Measurements from ENCODE around the gene SURF2. TPM values are rescaled to one million over a fixed set of nuclear protein-coding genes. Genes with fewer than 3 reads are reported as not detected.
"Not testable (repeated sequence)": the region's sequence is repeated elsewhere in the genome, so short reads cannot be mapped to it uniquely, and the experiment has no call there.

The SURF2 gene
- total RNA-seq, 5 donors from 2014 or later (not counting 1 experiment from before 2014, with no cell fraction given), result 17.0 to 25.3 (median 24.9) TPM

DNA sequence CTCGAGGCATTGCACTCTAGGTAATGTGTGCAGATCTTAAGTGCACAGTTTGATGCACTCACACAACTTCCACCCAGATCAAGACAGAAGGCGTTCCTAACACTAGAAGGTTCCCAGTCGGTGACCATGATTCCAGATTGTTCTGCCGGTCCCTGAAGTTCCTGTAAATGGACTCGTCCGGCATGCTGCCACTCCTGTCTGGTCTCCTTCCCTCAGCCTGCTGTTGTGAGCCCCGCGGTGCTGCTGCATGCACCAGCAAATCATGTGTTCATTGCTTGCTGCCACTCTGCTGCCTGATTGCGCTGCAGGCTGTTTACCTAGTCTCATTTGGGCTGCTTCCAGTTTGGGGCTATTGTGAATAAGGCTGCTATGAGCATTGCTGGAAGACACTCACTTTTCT is 31.3 kb downstream of the SURF2 start:
- no peaks in the 10 kb centered on the region for H3K9me3 ChIP-seq
- no peak overlapping the region for H3K4me3 ChIP-seq (ENCODE audit: control insufficient read depth in 1 of 2, extremely low read depth in 1 of 2, low read length in 1 of 2)
- no peaks in the 10 kb centered on the region for H3K36me3 ChIP-seq (ENCODE audit: control insufficient read depth in 2 of 2, extremely low read depth in 1 of 2, insufficient read depth in 1 of 2, low read length in 1 of 2)
- H3K4me1 ChIP-seq (ENCODE audit: control insufficient read depth in 1 of 2, extremely low read depth in 1 of 2, insufficient read depth in 2 of 2, low read length in 2 of 2), result no peaks in the 10 kb centered on the region
- 86% methylated on average over 8 of the region's 9 CpGs for WGBS (ENCODE audit: insufficient coverage)
- peaks cover 0 to 26% of the 10 kb centered on the region in 2 experiments for H3K27me3 ChIP-seq (replicated peaks in 1 of 2; ENCODE audit: control insufficient read depth in 2 of 2, extremely low read depth in 1 of 2, insufficient read depth in 2 of 2, low read length in 1 of 2)
- Mint-ChIP-seq H3K4me3 (no peak overlapping the region), H3K27ac (no peak overlapping the region), H3K9me3 (no peaks in the 10 kb centered on the region), H3K36me3 (no peaks in the 10 kb centered on the region), H3K27me3 (peaks cover 0 to 14% of the 10 kb centered on the region in 2 donors), H3K4me1 (no peaks in the 10 kb centered on the region)
- ChIA-PET CTCF (no interaction called here), POLR2A (no interaction called here)
- no peak overlapping the region for H3K27ac ChIP-seq (ENCODE audit: low read length)
- no peak for DNase-seq
- ATAC-seq (replicated peaks in 1 of 4), result no peak

DNA sequence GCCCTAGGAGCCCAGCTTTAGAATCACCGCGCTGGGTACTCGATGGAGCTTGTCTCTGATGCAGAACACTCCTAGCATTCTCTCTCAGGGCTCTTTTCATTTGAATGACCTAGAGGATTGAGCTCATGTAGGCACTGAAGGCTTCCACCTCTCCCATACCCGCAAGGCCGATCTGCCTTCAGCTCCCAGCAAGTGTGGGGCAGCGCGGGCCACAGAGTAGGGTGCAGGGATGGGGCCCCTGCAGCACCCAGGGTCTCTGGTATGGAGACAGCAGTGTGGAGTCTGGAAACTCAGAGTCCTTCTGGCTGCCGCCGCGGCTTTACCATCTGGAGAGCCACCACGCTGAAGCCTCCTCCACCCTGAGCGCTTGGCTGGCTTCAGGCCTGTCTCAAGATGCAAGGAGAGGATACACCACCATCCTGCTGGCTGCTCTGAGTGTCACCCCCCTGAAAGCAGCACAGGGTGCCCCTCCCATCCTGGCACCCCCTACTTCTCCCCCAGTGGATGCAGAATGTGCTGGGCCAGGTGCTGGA is 32.7 kb downstream of the SURF2 start:
- H3K27me3 ChIP-seq (replicated peaks in 1 of 2; ENCODE audit: control insufficient read depth in 2 of 2, extremely low read depth in 1 of 2, insufficient read depth in 2 of 2, low read length in 1 of 2), result peaks cover 0 to 35% of the 10 kb centered on the region in 2 experiments
- H3K4me3 Mint-ChIP-seq, result no peak overlapping the region
- no peak overlapping the region for H3K27ac Mint-ChIP-seq
- POLR2A ChIA-PET, result no interaction called here
- H3K9me3 Mint-ChIP-seq, result no peaks in the 10 kb centered on the region
- no peaks in the 10 kb centered on the region for H3K36me3 ChIP-seq (ENCODE audit: control insufficient read depth in 2 of 2, extremely low read depth in 1 of 2, insufficient read depth in 1 of 2, low read length in 1 of 2)
- DNase-seq (no peak), ATAC-seq (replicated peaks in 1 of 4) (no peak)
- no peaks in the 10 kb centered on the region for H3K9me3 ChIP-seq
- no peaks in the 10 kb centered on the region for H3K4me1 ChIP-seq (ENCODE audit: control insufficient read depth in 1 of 2, extremely low read depth in 1 of 2, insufficient read depth in 2 of 2, low read length in 2 of 2)
- H3K27ac ChIP-seq (ENCODE audit: low read length), result no peak overlapping the region
- 86% methylated on average over 5 of the region's 12 CpGs for WGBS (ENCODE audit: insufficient coverage)
- H3K27me3 Mint-ChIP-seq, result peaks cover 0 to 14% of the 10 kb centered on the region in 2 donors
- CTCF ChIA-PET, result interaction anchor here in 1 of 2 donors (0.5 kb wide), 1 partner anchor 363 kb away, joined by 3 read pairs; no protein-coding TSS in a partner anchor
- no peaks in the 10 kb centered on the region for H3K4me1 Mint-ChIP-seq
- H3K36me3 Mint-ChIP-seq, result no peaks in the 10 kb centered on the region
- H3K4me3 ChIP-seq (ENCODE audit: control insufficient read depth in 1 of 2, extremely low read depth in 1 of 2, low read length in 1 of 2), result no peak overlapping the region

DNA sequence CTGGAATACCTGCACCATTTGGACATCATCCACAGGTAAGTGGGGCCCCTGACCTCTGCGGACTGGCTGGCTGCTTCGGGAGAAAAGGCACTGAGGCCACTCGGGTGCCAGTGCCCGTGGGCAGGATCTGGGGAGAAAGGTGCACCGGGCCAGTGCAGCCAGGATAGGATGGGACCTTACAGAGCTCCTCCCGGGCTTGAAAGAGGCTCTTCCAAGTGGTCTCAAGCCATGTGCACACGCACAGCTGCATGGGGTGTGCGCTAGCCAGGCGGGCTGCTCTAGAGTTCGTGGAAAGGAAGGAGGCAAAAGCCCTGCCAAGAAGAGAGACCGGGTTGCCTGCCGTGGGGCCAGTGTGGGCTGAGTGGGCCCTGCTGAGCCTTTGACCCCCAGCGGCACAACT is 33.2 kb downstream of the SURF2 start:
- Histone ChIP-seq H3K9me3 (no peaks in the 10 kb centered on the region), H3K36me3 (ENCODE audit: control insufficient read depth in 2 of 2, extremely low read depth in 1 of 2, insufficient read depth in 1 of 2, low read length in 1 of 2) (no peaks in the 10 kb centered on the region), H3K27me3 (replicated peaks in 1 of 2; ENCODE audit: control insufficient read depth in 2 of 2, extremely low read depth in 1 of 2, insufficient read depth in 2 of 2, low read length in 1 of 2) (peaks cover 0 to 40% of the 10 kb centered on the region in 2 experiments), H3K4me3 (ENCODE audit: control insufficient read depth in 1 of 2, extremely low read depth in 1 of 2, low read length in 1 of 2) (no peak overlapping the region), H3K27ac (ENCODE audit: low read length) (no peak overlapping the region), H3K4me1 (ENCODE audit: control insufficient read depth in 1 of 2, extremely low read depth in 1 of 2, insufficient read depth in 2 of 2, low read length in 2 of 2) (no peaks in the 10 kb centered on the region)
- H3K4me1 Mint-ChIP-seq, result no peaks in the 10 kb centered on the region
- H3K36me3 Mint-ChIP-seq, result no peaks in the 10 kb centered on the region
- CTCF ChIA-PET, result no interaction called here
- peaks cover 0 to 14% of the 10 kb centered on the region in 2 donors for H3K27me3 Mint-ChIP-seq
- no peaks in the 10 kb centered on the region for H3K9me3 Mint-ChIP-seq
- WGBS (ENCODE audit: insufficient coverage), result 81% methylated on average over 10 of the region's 13 CpGs
- DNase-seq (no peak), ATAC-seq (replicated peaks in 1 of 4) (no peak)
- H3K4me3 Mint-ChIP-seq, result no peak overlapping the region
- POLR2A ChIA-PET, result no interaction called here
- no peak overlapping the region for H3K27ac Mint-ChIP-seq

DNA sequence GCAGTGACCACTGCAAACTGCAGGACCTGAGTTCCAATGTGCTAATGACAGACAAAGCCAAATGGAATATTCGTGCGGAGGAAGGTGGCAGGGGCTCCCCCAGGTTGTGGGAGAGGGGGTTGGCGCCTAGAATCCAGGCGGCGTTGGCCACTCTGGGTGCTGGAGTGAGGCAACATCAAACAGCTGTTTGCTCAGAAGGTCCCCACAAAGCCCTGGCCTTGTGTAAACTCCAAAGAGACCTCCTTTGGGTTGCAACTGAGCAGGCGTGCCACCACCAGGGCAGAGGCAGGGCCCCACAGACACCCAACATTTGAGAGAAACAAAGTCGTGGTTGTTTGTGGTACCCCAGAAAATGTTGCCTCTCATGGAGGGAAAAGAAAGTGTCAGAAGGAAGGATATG is 34.4 kb downstream of the SURF2 start:
- POLR2A ChIA-PET, result no interaction called here
- no peak overlapping the region for H3K27ac ChIP-seq (ENCODE audit: low read length)
- H3K4me1 Mint-ChIP-seq, result no peaks in the 10 kb centered on the region
- no peak overlapping the region for H3K4me3 Mint-ChIP-seq
- H3K4me3 ChIP-seq (ENCODE audit: control insufficient read depth in 1 of 2, extremely low read depth in 1 of 2, low read length in 1 of 2), result no peak overlapping the region
- peaks cover 0 to 42% of the 10 kb centered on the region in 2 experiments for H3K27me3 ChIP-seq (replicated peaks in 1 of 2; ENCODE audit: control insufficient read depth in 2 of 2, extremely low read depth in 1 of 2, insufficient read depth in 2 of 2, low read length in 1 of 2)
- peaks cover 0 to 14% of the 10 kb centered on the region in 2 donors for H3K27me3 Mint-ChIP-seq
- no peaks in the 10 kb centered on the region for H3K4me1 ChIP-seq (ENCODE audit: control insufficient read depth in 1 of 2, extremely low read depth in 1 of 2, insufficient read depth in 2 of 2, low read length in 2 of 2)
- no peaks in the 10 kb centered on the region for H3K9me3 ChIP-seq
- no peak for ATAC-seq (replicated peaks in 1 of 4)
- no peak for DNase-seq
- WGBS (ENCODE audit: insufficient coverage), result 90% methylated on average over 6 of the region's 7 CpGs
- H3K36me3 ChIP-seq (ENCODE audit: control insufficient read depth in 2 of 2, extremely low read depth in 1 of 2, insufficient read depth in 1 of 2, low read length in 1 of 2), result no peaks in the 10 kb centered on the region
- CTCF ChIA-PET, result no interaction called here
- no peak overlapping the region for H3K27ac Mint-ChIP-seq
- H3K36me3 Mint-ChIP-seq, result no peaks in the 10 kb centered on the region
- H3K9me3 Mint-ChIP-seq, result no peaks in the 10 kb centered on the region

DNA sequence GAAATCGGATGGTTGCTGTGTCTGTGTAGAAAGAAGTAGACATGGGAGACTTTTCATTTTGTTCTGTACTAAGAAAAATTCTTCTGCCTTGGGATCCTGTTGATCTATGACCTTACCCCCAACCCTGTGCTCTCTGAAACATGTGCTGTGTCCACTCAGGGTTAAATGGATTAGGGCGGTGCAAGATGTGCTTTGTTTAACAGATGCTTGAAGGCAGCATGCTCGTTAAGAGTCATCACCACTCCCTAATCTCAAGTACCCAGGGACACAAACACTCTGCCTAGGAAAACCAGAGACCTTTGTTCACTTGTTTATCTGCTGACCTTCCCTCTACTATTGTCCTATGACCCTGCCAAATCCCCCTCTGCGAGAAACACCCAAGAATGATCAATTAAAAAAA is 35.1 kb downstream of the SURF2 start:
- peaks cover 0 to 42% of the 10 kb centered on the region in 2 experiments for H3K27me3 ChIP-seq (replicated peaks in 1 of 2; ENCODE audit: control insufficient read depth in 2 of 2, extremely low read depth in 1 of 2, insufficient read depth in 2 of 2, low read length in 1 of 2)
- H3K9me3 Mint-ChIP-seq; POLR2A ChIA-PET; H3K4me3 ChIP-seq (ENCODE audit: control insufficient read depth in 1 of 2, extremely low read depth in 1 of 2, low read length in 1 of 2); H3K27ac ChIP-seq (ENCODE audit: low read length); CTCF ChIA-PET; H3K9me3 ChIP-seq; H3K4me1 ChIP-seq (ENCODE audit: control insufficient read depth in 1 of 2, extremely low read depth in 1 of 2, insufficient read depth in 2 of 2, low read length in 2 of 2); H3K4me3 Mint-ChIP-seq; H3K27ac Mint-ChIP-seq; H3K36me3 Mint-ChIP-seq; DNase-seq; H3K4me1 Mint-ChIP-seq; ATAC-seq (replicated peaks in 1 of 4); H3K36me3 ChIP-seq (ENCODE audit: control insufficient read depth in 2 of 2, extremely low read depth in 1 of 2, insufficient read depth in 1 of 2, low read length in 1 of 2): not testable (repeated sequence)
- no CpG with 5 or more reads among the region's 4 CpGs for WGBS (ENCODE audit: insufficient coverage)
- peaks cover 0 to 14% of the 10 kb centered on the region in 2 donors for H3K27me3 Mint-ChIP-seq

DNA sequence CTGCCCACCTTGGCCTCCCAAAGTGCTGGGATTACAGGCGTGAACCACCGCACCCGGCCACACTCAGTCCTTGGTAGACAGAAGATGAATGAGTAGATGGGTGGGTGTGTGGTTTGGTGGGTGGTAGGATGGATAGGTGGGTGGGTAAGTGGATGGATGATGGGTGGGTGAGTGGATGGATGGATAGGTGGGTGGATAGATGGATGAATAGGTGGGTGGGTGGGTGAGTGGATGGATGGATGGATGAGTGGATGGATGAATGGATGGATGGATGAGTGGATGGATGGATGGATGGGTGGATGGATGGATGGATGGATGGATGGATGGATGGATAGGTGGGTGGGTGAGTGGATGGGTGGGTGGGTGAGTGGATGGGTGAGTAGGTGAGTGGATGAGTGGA is 36.0 kb downstream of the SURF2 start:
- H3K36me3 ChIP-seq (ENCODE audit: control insufficient read depth in 2 of 2, extremely low read depth in 1 of 2, insufficient read depth in 1 of 2, low read length in 1 of 2); DNase-seq; H3K27ac Mint-ChIP-seq; H3K4me3 ChIP-seq (ENCODE audit: control insufficient read depth in 1 of 2, extremely low read depth in 1 of 2, low read length in 1 of 2); H3K4me3 Mint-ChIP-seq; H3K9me3 ChIP-seq; H3K36me3 Mint-ChIP-seq; H3K4me1 ChIP-seq (ENCODE audit: control insufficient read depth in 1 of 2, extremely low read depth in 1 of 2, insufficient read depth in 2 of 2, low read length in 2 of 2); POLR2A ChIA-PET; CTCF ChIA-PET; H3K4me1 Mint-ChIP-seq; ATAC-seq (replicated peaks in 1 of 4); H3K9me3 Mint-ChIP-seq; H3K27ac ChIP-seq (ENCODE audit: low read length): not testable (repeated sequence)
- WGBS (ENCODE audit: insufficient coverage), result no CpG with 5 or more reads among the region's 3 CpGs
- H3K27me3 Mint-ChIP-seq, result peaks cover 0 to 14% of the 10 kb centered on the region in 2 donors
- peaks cover 0 to 42% of the 10 kb centered on the region in 2 experiments for H3K27me3 ChIP-seq (replicated peaks in 1 of 2; ENCODE audit: control insufficient read depth in 2 of 2, extremely low read depth in 1 of 2, insufficient read depth in 2 of 2, low read length in 1 of 2)

DNA sequence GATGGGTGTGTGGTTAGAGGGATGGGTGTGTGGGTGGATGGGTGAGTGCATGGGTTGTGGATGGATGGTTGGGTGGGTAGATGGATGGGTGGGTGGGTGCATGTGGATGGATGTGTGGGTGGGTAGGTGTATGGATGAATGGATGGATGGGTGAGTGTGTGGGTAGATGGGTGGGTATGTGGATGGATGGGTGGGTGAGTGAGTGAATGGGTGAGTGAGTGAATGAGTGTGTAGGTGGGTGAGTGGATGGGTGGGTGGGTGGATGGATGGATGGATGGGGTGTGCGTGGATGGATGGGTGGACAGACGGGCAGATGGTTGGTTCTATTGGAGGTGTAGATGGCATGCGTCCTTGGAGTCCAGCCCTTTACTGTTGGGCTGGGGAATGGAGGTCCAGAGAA is 37.0 kb downstream of the SURF2 start:
- no peak overlapping the region for H3K4me3 ChIP-seq (ENCODE audit: control insufficient read depth in 1 of 2, extremely low read depth in 1 of 2, low read length in 1 of 2)
- ATAC-seq (replicated peaks in 1 of 4), result no peak
- ChIA-PET POLR2A (no interaction called here), CTCF (no interaction called here)
- no peaks in the 10 kb centered on the region for H3K9me3 ChIP-seq
- Mint-ChIP-seq H3K36me3 (no peaks in the 10 kb centered on the region), H3K4me3 (no peak overlapping the region), H3K27me3 (peaks cover 0 to 14% of the 10 kb centered on the region in 2 donors), H3K27ac (no peak overlapping the region), H3K9me3 (no peaks in the 10 kb centered on the region), H3K4me1 (no peaks in the 10 kb centered on the region)
- no peak overlapping the region for H3K27ac ChIP-seq (ENCODE audit: low read length)
- H3K4me1 ChIP-seq (ENCODE audit: control insufficient read depth in 1 of 2, extremely low read depth in 1 of 2, insufficient read depth in 2 of 2, low read length in 2 of 2), result no peaks in the 10 kb centered on the region
- H3K36me3 ChIP-seq (ENCODE audit: control insufficient read depth in 2 of 2, extremely low read depth in 1 of 2, insufficient read depth in 1 of 2, low read length in 1 of 2), result no peaks in the 10 kb centered on the region
- WGBS (ENCODE audit: insufficient coverage), result 95% methylated on average over 3 of the region's 3 CpGs
- peaks cover 0 to 42% of the 10 kb centered on the region in 2 experiments for H3K27me3 ChIP-seq (replicated peaks in 1 of 2; ENCODE audit: control insufficient read depth in 2 of 2, extremely low read depth in 1 of 2, insufficient read depth in 2 of 2, low read length in 1 of 2)
- DNase-seq, result no peak
